Measurements from ENCODE around the gene TMEM198. TPM values are rescaled to one million over a fixed set of nuclear protein-coding genes. Genes with fewer than 3 reads are reported as not detected.

TMEM198 gene
- total RNA-seq, 2 donors from 2014 or later: 3.3 to 5.7 TPM

- TF ChIP-seq POLR2A (IDR thresholded peaks at IDR 0.05) (no peak), CTCF (IDR thresholded peaks at IDR 0.05) (no peak)
- no peak for ATAC-seq
Measured at GRCh38 chr2:219578811-219579613, 35.2 kb downstream of the TMEM198 start.

DNA sequence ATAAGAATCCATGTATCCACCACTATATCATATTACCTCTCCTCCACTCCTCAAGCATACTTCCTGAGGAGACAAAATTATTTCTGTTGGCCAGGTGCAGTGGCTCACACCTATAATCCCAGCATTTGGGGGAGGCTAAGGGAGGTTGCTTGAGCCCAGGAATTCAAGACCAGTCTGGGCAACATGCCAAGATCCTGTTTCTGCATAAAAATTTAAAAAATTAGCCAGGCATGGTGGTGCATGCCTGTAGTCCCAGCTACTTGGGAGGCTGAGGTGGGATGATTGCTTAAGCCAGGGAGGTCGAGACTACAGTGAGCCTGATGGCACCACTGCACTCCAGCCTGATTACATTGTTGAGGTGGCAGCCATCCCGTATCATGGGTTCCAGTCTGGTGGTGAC, 37.5 kb downstream of the TMEM198 start:
- Histone ChIP-seq H3K27me3 (no peaks in the 10 kb centered on the region), H3K4me1 (peaks cover 8% of the 10 kb centered on the region), H3K9me3 (no peaks in the 10 kb centered on the region), H3K27ac (no peak overlapping the region), H3K4me3 (no peak overlapping the region), H3K36me3 (replicated peaks in 1 of 2; ENCODE audit: insufficient read depth in 1 of 2, low read depth in 2 of 2) (no peaks in the 10 kb centered on the region)
- TF ChIP-seq CTCF (IDR thresholded peaks at IDR 0.05) (no peak), POLR2A (IDR thresholded peaks at IDR 0.05) (no peak)
- intact Hi-C loops (cut with DNase I): no loop called here
- DNase-seq (no peak), ATAC-seq (no peak)
- 61 to 75% methylated on average over 2 of the region's 2 CpGs for WGBS, 2 donors

More at GRCh38 chr2:219578811-219579613, 35.2 kb downstream of the TMEM198 start:
- H3K27ac ChIP-seq: no peak overlapping the region
- no peaks in the 10 kb centered on the region for H3K9me3 ChIP-seq
- intact Hi-C loops (cut with DNase I): no loop called here
- peaks cover 18% of the 10 kb centered on the region for H3K4me1 ChIP-seq
- no peaks in the 10 kb centered on the region for H3K36me3 ChIP-seq (replicated peaks in 1 of 2; ENCODE audit: insufficient read depth in 1 of 2, low read depth in 2 of 2)
- no peak for DNase-seq
- 72 to 73% methylated on average over 8 of the region's 8 CpGs for WGBS, 2 donors
- H3K4me3 ChIP-seq: no peak overlapping the region
- H3K27me3 ChIP-seq: no peaks in the 10 kb centered on the region

GRCh38 chr2:219591091-219591490, 47.3 kb downstream of the TMEM198 start:
- H3K36me3 ChIP-seq (replicated peaks in 1 of 2; ENCODE audit: insufficient read depth in 1 of 2, low read depth in 2 of 2): no peaks in the 10 kb centered on the region
- ATAC-seq (no peak), DNase-seq (no peak)
- WGBS, 2 donors: 66 to 68% methylated on average over 4 of the region's 4 CpGs
- H3K27ac ChIP-seq: no peak overlapping the region
- no peaks in the 10 kb centered on the region for H3K27me3 ChIP-seq
- TF ChIP-seq POLR2A (IDR thresholded peaks at IDR 0.05) (no peak), CTCF (IDR thresholded peaks at IDR 0.05) (no peak)
- H3K9me3 ChIP-seq: no peaks in the 10 kb centered on the region
- H3K4me1 ChIP-seq: peaks cover 1% of the 10 kb centered on the region
- intact Hi-C loops (cut with DNase I): no loop called here
- H3K4me3 ChIP-seq: no peak overlapping the region

GRCh38 chr2:219592736-219593135, 48.9 kb downstream of the TMEM198 start:
- WGBS, 2 donors: 81 to 82% methylated on average over 6 of the region's 6 CpGs
- no peak for ATAC-seq
- intact Hi-C loops (cut with DNase I): no loop called here
- Histone ChIP-seq H3K4me3 (no peak overlapping the region), H3K9me3 (no peaks in the 10 kb centered on the region), H3K27ac (no peak overlapping the region), H3K27me3 (no peaks in the 10 kb centered on the region), H3K4me1 (peaks cover 11% of the 10 kb centered on the region), H3K36me3 (replicated peaks in 1 of 2; ENCODE audit: insufficient read depth in 1 of 2, low read depth in 2 of 2) (no peaks in the 10 kb centered on the region)
- DNase-seq: no peak
- TF ChIP-seq POLR2A (IDR thresholded peaks at IDR 0.05) (no peak), CTCF (IDR thresholded peaks at IDR 0.05) (no peak)

DNA sequence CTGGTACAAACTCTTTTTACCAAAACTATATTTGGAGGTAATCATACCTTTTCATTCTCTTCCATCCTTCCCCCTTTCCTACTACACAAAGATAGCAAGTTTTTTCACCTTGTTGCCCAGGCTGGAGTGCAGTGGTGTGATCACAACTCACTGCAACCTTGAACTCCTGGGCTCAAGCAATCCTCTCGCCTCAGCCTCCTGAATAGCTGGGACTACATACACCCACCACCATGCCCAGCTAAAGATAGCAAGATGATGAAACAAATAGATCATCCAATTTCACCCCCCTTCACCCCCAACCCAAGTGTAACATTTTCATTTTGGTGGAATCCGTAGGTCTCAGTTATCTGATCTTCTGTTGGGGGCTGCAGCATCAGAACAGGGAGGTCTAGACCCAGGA, 49.3 kb downstream of the TMEM198 start:
- no peak for TF ChIP-seq POLR2A (IDR thresholded peaks at IDR 0.05)
- TF ChIP-seq CTCF (IDR thresholded peaks at IDR 0.05): no peak
- Histone ChIP-seq H3K9me3 (no peaks in the 10 kb centered on the region), H3K4me1 (peaks cover 12% of the 10 kb centered on the region), H3K27me3 (no peaks in the 10 kb centered on the region), H3K4me3 (no peak overlapping the region), H3K27ac (no peak overlapping the region), H3K36me3 (replicated peaks in 1 of 2; ENCODE audit: insufficient read depth in 1 of 2, low read depth in 2 of 2) (no peaks in the 10 kb centered on the region)
- intact Hi-C loops (cut with DNase I): no loop called here
- DNase-seq: no peak
- no peak for ATAC-seq
- WGBS, 2 donors: 49 to 82% methylated on average over 2 of the region's 2 CpGs
